Left lung (tissue), 10 donors: ENCODE data around the gene PPIL6. TPM values are rescaled to one million over a fixed set of nuclear protein-coding genes. Genes with fewer than 3 reads are reported as not detected.

Experiments used
- ATAC-seq: fragments of 200-7000 bp; cut with Tn5 transposase; one replicate; pipeline ENCODE4 v1.9.1; 2020; ENCODE audit warnings: moderate library complexity
- DNase-seq, 4 donors: peaks; one replicate each; pipeline ENCODE4 v3.0.0-alpha.2; 2013 to 2020
- H3K27ac ChIP-seq, 2 donors: fragments of 200-600 bp; sonication (generic) in 1 of 2; one replicate each; pipeline versions ENCODE4 v1.5.0 to v1.8.0; 2020 to 2021
- H3K27me3 ChIP-seq, 2 donors: fragments of 200-600 bp; sonication (generic) in 1 of 2; one replicate each; pipeline versions ENCODE4 v1.5.0 to v1.8.0; 2020 to 2021
- H3K36me3 ChIP-seq, 2 donors: fragments of 200-600 bp; sonication (generic) in 1 of 2; one replicate each; pipeline versions ENCODE4 v1.5.0 to v1.8.0; 2020 to 2021
- H3K4me1 ChIP-seq, 2 donors: fragments of 200-600 bp; one replicate each; pipeline ENCODE4 v1.8.0; 2021
- H3K4me3 ChIP-seq, 2 donors: fragments of 200-600 bp; sonication (generic) in 1 of 2; one replicate each; pipeline versions ENCODE4 v1.5.0 to v1.8.0; 2020 to 2021; ENCODE audit warnings: mild to moderate bottlenecking in 1 of 2
- H3K9me3 ChIP-seq, 2 donors: fragments of 200-600 bp; sonication (generic) in 1 of 2; one replicate each; pipeline versions ENCODE4 v1.5.0 to v1.8.0; 2020 to 2021
- intact Hi-C, 2 donors: fragments of 100-400 bp; cut with DNase I; formaldehyde crosslinking; loops; one replicate each; pipeline versions ENCODE4 v1.11.2 to v1.14.2; 2022
- polyA plus RNA-seq, 6 donors: library from polyadenylated mRNA; unstranded; fragments of 120-200 nt; gene quantifications; one replicate each; pipeline ENCODE4 v1.2.1, GENCODE V29; 2013; ENCODE audit not compliant: insufficient read length in 6 of 6
- total RNA-seq, 2 donors: library from RNA; stranded (reverse); fragmentation: NEBNext Ultra II Directional; extraction: Animal tissue kit (Norgen Biotek cat#: 25700); gene quantifications; one replicate each; pipeline ENCODE4 v1.2.1, GENCODE V29; 2021
- TF ChIP-seq, protein P1 (sequence below), 2 donors: fragments of 200-600 bp; sonication (generic) in 1 of 2; IDR thresholded peaks; one replicate each; pipeline versions ENCODE4 v1.5.0 to v1.8.0; 2021; ENCODE audit warnings: antibody characterized with exemption in 2 of 2
- donor health status: DM: no; HTN: yes; CAD: no.
- donor health status: DM: no; HTN: no; CAD: no.

Gene PPIL6
- total and polyA plus RNA-seq, 8 donors = 4.5 to 15.1 (median 9.9) TPM

DNA sequence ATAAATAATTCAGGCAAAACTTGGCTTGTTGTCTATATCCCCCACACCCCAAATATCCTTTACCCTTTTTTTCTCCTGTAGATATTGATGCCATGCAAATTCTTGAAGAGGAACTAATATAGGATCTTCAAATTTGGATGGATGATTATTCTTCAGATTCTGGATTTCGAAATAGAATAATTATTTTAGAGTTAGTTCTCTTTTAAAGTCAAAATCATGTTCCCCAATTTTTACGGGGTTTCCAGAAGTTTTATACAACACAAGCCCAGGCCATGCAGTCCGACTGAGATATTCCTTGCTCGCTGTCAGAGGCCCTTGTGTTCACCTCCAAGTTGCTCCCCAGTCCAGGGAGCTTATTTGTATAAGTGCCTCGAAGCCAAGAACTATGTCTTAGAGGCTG is 4.4 kb downstream of the PPIL6 start:
- no peaks in the 10 kb centered on the region for H3K9me3 ChIP-seq
- H3K4me1 ChIP-seq = peaks cover 4% of the 10 kb centered on the region in 2 donors
- DNase-seq (no peak), ATAC-seq (no peak)
- no peaks in the 10 kb centered on the region for H3K27me3 ChIP-seq
- H3K36me3 ChIP-seq = no peaks in the 10 kb centered on the region
- intact Hi-C loops = no loop called here
- TF ChIP-seq, protein P1, sequence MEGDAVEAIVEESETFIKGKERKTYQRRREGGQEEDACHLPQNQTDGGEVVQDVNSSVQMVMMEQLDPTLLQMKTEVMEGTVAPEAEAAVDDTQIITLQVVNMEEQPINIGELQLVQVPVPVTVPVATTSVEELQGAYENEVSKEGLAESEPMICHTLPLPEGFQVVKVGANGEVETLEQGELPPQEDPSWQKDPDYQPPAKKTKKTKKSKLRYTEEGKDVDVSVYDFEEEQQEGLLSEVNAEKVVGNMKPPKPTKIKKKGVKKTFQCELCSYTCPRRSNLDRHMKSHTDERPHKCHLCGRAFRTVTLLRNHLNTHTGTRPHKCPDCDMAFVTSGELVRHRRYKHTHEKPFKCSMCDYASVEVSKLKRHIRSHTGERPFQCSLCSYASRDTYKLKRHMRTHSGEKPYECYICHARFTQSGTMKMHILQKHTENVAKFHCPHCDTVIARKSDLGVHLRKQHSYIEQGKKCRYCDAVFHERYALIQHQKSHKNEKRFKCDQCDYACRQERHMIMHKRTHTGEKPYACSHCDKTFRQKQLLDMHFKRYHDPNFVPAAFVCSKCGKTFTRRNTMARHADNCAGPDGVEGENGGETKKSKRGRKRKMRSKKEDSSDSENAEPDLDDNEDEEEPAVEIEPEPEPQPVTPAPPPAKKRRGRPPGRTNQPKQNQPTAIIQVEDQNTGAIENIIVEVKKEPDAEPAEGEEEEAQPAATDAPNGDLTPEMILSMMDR (IDR thresholded peaks at IDR 0.05) = no peak
- H3K27ac ChIP-seq = no peak overlapping the region
- no peak overlapping the region for H3K4me3 ChIP-seq

DNA sequence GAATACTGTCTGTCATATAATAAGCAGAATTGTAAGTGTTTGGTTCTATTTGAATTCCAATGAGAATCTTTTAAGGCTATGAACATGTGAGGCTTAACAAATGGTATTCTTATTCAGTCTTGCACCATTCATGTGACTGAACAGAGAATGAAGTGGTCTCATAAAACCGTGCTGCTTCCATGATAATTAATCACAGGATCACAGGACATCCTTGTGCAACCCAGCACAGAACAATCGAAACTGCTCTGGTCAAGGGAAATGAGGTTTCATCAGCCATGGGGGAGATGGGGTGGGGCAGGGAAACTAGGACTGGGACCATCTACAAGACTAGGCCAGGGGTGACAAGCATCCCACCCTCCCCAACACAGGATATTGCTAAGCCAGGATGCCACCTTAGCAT is 6.0 kb downstream of the PPIL6 start:
- Histone ChIP-seq H3K9me3 (no peaks in the 10 kb centered on the region), H3K27me3 (no peaks in the 10 kb centered on the region), H3K4me1 (no peaks in the 10 kb centered on the region), H3K36me3 (no peaks in the 10 kb centered on the region), H3K4me3 (no peak overlapping the region), H3K27ac (no peak overlapping the region)
- DNase-seq = no peak
- TF ChIP-seq, protein P1 (IDR thresholded peaks at IDR 0.05) = no peak
- intact Hi-C loops = no loop called here
- ATAC-seq = no peak

DNA sequence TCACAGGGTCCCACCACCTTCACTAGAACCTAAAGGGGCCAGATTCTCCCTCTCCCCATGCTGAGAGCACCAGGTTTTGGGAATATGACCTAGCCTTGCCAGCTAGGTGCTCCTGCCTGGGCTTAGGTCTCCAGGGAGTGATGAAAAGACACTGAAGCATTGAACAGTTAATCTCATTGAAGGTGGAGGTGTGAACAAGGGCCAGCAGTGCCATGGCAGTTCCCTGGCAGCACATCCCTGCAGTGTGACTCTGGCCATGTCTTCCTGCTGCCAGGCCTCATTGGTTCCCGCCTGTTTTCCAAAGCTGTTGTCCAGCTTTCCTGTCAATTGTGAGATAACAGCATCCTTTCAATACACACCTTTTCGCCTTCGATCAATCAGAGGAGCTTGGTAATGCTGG is 10.9 kb downstream of the PPIL6 start:
- DNase-seq = no peak
- TF ChIP-seq, protein P1 (IDR thresholded peaks at IDR 0.05) = no peak
- Histone ChIP-seq H3K4me3 (no peak overlapping the region), H3K27ac (no peak overlapping the region), H3K9me3 (no peaks in the 10 kb centered on the region), H3K36me3 (no peaks in the 10 kb centered on the region), H3K4me1 (no peaks in the 10 kb centered on the region), H3K27me3 (no peaks in the 10 kb centered on the region)
- ATAC-seq = no peak
- intact Hi-C loops = no loop called here

DNA sequence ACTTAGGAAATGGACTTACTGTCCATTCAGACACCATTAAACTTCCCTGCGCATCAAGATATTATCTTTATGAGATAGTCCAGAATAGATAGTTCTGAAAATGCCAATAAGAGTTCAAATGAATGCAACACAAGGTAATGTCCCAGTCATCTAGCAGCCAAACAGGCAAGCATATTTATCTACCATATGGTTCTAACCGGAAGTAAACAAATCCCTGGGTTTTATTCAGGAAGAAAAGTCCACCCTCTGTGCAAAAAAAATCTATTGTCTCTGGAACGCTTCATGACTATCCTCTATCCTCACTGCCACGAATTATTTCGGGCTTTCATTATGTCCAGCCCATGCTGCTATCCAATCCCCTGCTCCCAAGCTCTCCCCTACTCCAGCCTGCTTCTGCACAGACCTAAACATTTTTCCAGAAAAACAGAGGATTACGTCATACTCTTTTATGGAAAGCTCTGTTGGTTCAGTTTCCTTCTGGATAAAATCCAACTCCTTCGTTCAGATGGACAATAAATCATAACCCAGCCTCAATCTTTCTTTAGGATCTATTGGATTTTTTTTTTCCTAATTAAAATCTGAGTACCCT is 11.4 kb downstream of the PPIL6 start:
- peak; percentile 53 for ATAC-seq

DNA sequence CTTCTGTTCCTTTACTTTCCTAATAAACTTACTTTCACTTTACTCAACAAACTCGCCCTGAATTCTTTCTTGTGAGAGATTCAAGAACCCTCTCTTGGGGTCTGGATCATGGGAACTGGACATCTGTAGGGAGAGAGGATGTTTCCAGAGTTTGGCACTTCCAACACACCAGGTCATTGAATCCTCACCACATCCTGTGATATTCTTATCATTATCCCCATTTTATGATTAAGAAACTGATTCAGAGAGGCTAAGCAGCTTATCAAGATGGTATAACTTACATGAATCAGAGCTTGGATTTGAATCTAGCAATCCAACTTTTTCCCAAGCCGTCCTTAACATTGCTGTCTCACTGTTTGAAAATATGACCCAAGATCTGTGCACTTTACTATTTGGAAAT is 15.5 kb downstream of the PPIL6 start:
- ATAC-seq (no peak), DNase-seq (no peak)
- H3K4me3 ChIP-seq = no peak overlapping the region
- H3K9me3 ChIP-seq = no peaks in the 10 kb centered on the region
- TF ChIP-seq, protein P1 (IDR thresholded peaks at IDR 0.05) = no peak
- H3K4me1 ChIP-seq = no peaks in the 10 kb centered on the region
- H3K36me3 ChIP-seq = no peaks in the 10 kb centered on the region
- H3K27ac ChIP-seq = no peak overlapping the region
- no peaks in the 10 kb centered on the region for H3K27me3 ChIP-seq
- intact Hi-C loops = no loop called here

More for the DNA sequence above, 11.4 kb downstream of the PPIL6 start:
- Histone ChIP-seq H3K27me3 (no peaks in the 10 kb centered on the region), H3K36me3 (no peaks in the 10 kb centered on the region), H3K4me1 (no peaks in the 10 kb centered on the region), H3K9me3 (no peaks in the 10 kb centered on the region), H3K4me3 (no peak overlapping the region), H3K27ac (no peak overlapping the region)
- TF ChIP-seq, protein P1 (IDR thresholded peaks at IDR 0.05) = no peak
- peak in 2 of 4 donors; percentile 31 to 63 for DNase-seq
- intact Hi-C loops = no loop called here
